Right renal cortex interstitium (tissue), 3 donors: ENCODE measurements around the gene FAM25C. TPM values are rescaled to one million over a fixed set of nuclear protein-coding genes. Genes with fewer than 3 reads are reported as not detected.
"Not testable (repeated sequence)": the region's sequence is repeated elsewhere in the genome, so short reads cannot be mapped to it uniquely, and the experiment has no call there.

Source experiments
- DNase-seq, 3 donors: peaks; one replicate each; pipeline ENCODE4 v3.0.0-alpha.2; 2013; ENCODE audit warnings: low read depth in 3 of 3, low spot score in 2 of 3
- polyA plus RNA-seq, 3 donors: library from polyadenylated mRNA; unstranded; fragments of 120-200 nt; gene quantifications; one replicate each; pipeline ENCODE4 v1.2.1, GENCODE V29; 2013; ENCODE audit not compliant: insufficient read length in 3 of 3

FAM25C gene
- polyA plus RNA-seq, 3 donors, result not detected

DNA sequence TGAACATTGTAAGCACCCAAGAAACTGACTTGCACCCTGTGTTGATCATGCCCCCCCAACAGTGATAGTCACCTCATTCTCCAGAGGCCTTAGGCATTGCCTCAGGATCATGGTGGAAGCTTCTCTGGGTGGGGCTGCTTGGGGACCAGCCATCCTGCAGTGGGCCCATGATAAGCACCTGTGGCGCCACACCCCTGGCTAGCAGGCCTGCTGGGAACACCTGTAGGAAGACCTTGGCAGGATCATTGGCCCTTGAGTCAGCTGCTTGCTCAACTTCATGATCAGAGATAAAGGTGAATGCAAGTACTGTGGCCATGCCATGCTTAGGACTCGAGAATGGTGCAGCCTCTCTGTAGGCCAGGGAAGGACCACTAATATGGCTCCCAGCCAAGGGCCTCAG lies 38.9 kb downstream of the FAM25C start:
- not testable (repeated sequence) for DNase-seq

DNA sequence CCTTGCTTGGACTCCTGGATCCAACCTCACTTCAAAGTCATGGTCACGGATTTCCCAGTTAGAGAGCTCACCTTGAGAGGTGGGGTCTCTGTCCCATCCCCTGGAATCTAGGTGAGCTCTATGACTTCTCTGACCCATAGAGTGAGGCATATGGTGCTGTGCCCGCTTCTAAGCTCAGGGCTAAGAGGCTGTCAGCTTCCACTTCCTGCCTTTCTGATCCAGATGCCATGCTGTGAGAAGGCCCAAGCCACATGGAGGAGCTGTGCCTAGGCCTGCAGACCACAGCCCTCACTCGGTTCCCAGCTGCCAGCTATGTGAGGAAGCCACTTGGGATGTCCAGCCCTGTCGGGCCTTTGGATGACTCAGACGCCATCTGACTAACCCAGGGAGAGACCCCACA lies 39.9 kb downstream of the FAM25C start:
- DNase-seq, result not testable (repeated sequence)

DNA sequence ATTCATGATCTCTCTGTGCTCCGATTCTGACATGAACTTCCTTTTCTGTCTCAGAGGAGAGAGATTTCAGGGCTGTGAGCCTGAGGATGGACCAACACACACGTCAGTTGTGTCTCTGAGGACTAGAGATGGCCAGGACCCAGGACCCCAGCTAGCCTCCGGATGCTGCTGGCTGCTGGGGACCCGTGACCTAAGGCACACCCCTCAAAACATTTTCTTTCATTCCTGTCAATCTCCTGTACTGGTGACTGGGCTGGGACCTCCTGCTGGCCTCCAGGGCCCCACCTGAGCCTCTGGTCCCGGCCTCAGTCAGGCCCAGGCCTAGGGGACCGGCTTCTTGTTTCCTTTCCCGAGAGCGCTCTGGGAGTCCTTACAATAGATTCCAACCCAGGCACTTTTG lies 42.4 kb downstream of the FAM25C start:
- not testable (repeated sequence) for DNase-seq

DNA sequence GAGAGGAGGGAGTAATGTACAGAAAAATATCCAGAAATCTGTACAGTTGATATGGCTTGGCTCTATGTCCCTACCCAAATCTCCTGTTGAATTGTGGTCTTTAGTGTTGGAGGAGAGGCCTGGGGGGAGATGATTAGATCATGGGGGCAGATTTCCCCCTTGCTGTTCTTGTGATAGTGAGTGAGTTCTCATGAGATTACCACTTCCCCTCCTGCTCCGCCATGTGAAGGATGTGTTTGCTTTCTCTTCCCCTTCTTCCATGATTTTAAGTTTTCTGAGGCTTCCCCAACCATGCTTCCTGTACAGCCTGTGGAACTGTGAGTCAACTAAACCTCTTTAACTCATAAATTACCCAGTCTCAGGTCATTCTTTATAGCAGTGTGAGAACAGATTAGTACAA lies 52.2 kb downstream of the FAM25C start:
- not testable (repeated sequence) for DNase-seq

Other genes starting within 250 kb of the FAM25C start
- gene SYT15B, start 236.2 kb downstream of the FAM25C start, polyA plus RNA-seq, result 1 to 10 TPM; 1.5 to 2.1 (median 1.7) TPM
- not detected for gene NPY4R2, start 81.1 kb downstream of the FAM25C start, polyA plus RNA-seq